ENCODE data around the gene CSTB. TPM values are rescaled to one million over a fixed set of nuclear protein-coding genes. Genes with fewer than 3 reads are reported as not detected.

CSTB gene
- total and polyA plus RNA-seq, 7 experiments from 2014 or later, result 14.7 to 66.5 (median 37.9) TPM

- H3K27me3 Mint-ChIP-seq, result no peaks in the 10 kb centered on the region
- H3K36me3 Mint-ChIP-seq, result peaks cover 0 to 39% (median 8%) of the 10 kb centered on the region in 5 donors
- no peak overlapping the region for H3K27ac ChIP-seq (ENCODE audit: low read depth, low read length)
- no peaks in the 10 kb centered on the region for H3K9me3 ChIP-seq (ENCODE audit: control insufficient read depth in 2 of 3, low read length in 3 of 3)
- ATAC-seq (no peak), DNase-seq (no peak)
- H3K9me3 Mint-ChIP-seq, result no peaks in the 10 kb centered on the region
- POLR2A ChIA-PET, result no interaction called here
- no peaks in the 10 kb centered on the region for H3K4me1 ChIP-seq (ENCODE audit: control insufficient read depth in 2 of 2, insufficient read depth in 2 of 2, low read length in 2 of 2)
- H3K27me3 ChIP-seq (ENCODE audit: control insufficient read depth in 2 of 2, insufficient read depth in 2 of 2, low read length in 2 of 2), result no peaks in the 10 kb centered on the region
- H3K4me1 Mint-ChIP-seq, result no peaks in the 10 kb centered on the region
- CTCF ChIA-PET, result no interaction called here
- intact Hi-C loops (cut with micrococcal nuclease), result no loop called here
- H3K4me3 Mint-ChIP-seq, result no peak overlapping the region
- no peak overlapping the region for H3K4me3 ChIP-seq (ENCODE audit: low read length)
- H3K36me3 ChIP-seq (ENCODE audit: control insufficient read depth in 2 of 3, insufficient read depth in 3 of 3, low read length in 3 of 3), result peaks cover 0 to 81% (median 0%) of the 10 kb centered on the region in 3 experiments
- H3K27ac Mint-ChIP-seq, result no peak overlapping the region
Measured at GRCh38 chr21:43752758-43753438, 23.2 kb downstream of the CSTB start.

- Mint-ChIP-seq H3K4me3 (no peak overlapping the region), H3K9me3 (no peaks in the 10 kb centered on the region)
Measured at GRCh38 chr21:43751955-43752591, 24.0 kb downstream of the CSTB start.

GRCh38 chr21:43750339-43751033 is 25.6 kb downstream of the CSTB start:
- Histone ChIP-seq H3K4me3 (ENCODE audit: low read length) (no peak overlapping the region), H3K9me3 (ENCODE audit: control insufficient read depth in 2 of 3, low read length in 3 of 3) (no peaks in the 10 kb centered on the region), H3K27me3 (ENCODE audit: control insufficient read depth in 2 of 2, insufficient read depth in 2 of 2, low read length in 2 of 2) (no peaks in the 10 kb centered on the region), H3K27ac (ENCODE audit: low read depth, low read length) (no peak overlapping the region), H3K4me1 (ENCODE audit: control insufficient read depth in 2 of 2, insufficient read depth in 2 of 2, low read length in 2 of 2) (no peaks in the 10 kb centered on the region), H3K36me3 (ENCODE audit: control insufficient read depth in 2 of 3, insufficient read depth in 3 of 3, low read length in 3 of 3) (peaks cover 0 to 76% (median 0%) of the 10 kb centered on the region in 3 experiments)
- Mint-ChIP-seq H3K4me1 (no peaks in the 10 kb centered on the region), H3K27me3 (no peaks in the 10 kb centered on the region), H3K4me3 (no peak overlapping the region), H3K9me3 (no peaks in the 10 kb centered on the region), H3K27ac (peak overlapping the region in 4 of 9 donors; percentile 14 to 60 (median 38)), H3K36me3 (peaks cover 0 to 39% (median 10%) of the 10 kb centered on the region in 5 donors)
- POLR2A ChIA-PET, result no interaction called here
- intact Hi-C loops (cut with micrococcal nuclease), result no loop called here
- ATAC-seq, result no peak
- CTCF ChIA-PET, result no interaction called here
- no peak for DNase-seq

More at GRCh38 chr21:43751955-43752591, 24.0 kb downstream of the CSTB start:
- Histone ChIP-seq H3K4me1 (ENCODE audit: control insufficient read depth in 2 of 2, insufficient read depth in 2 of 2, low read length in 2 of 2) (no peaks in the 10 kb centered on the region), H3K4me3 (ENCODE audit: low read length) (no peak overlapping the region), H3K27ac (ENCODE audit: low read depth, low read length) (no peak overlapping the region), H3K36me3 (ENCODE audit: control insufficient read depth in 2 of 3, insufficient read depth in 3 of 3, low read length in 3 of 3) (peaks cover 0 to 81% (median 0%) of the 10 kb centered on the region in 3 experiments), H3K27me3 (ENCODE audit: control insufficient read depth in 2 of 2, insufficient read depth in 2 of 2, low read length in 2 of 2) (no peaks in the 10 kb centered on the region), H3K9me3 (ENCODE audit: control insufficient read depth in 2 of 3, low read length in 3 of 3) (no peaks in the 10 kb centered on the region)
- ChIA-PET CTCF (no interaction called here), POLR2A (no interaction called here)
- no peak for DNase-seq
- ATAC-seq, result no peak
- intact Hi-C loops (cut with micrococcal nuclease), result no loop called here
- no peaks in the 10 kb centered on the region for H3K4me1 Mint-ChIP-seq
- H3K36me3 Mint-ChIP-seq, result peaks cover 0 to 43% (median 10%) of the 10 kb centered on the region in 5 donors
- H3K27me3 Mint-ChIP-seq, result no peaks in the 10 kb centered on the region
- H3K27ac Mint-ChIP-seq, result no peak overlapping the region

- Histone ChIP-seq H3K27ac (ENCODE audit: low read depth, low read length) (no peak overlapping the region), H3K9me3 (ENCODE audit: control insufficient read depth in 2 of 3, low read length in 3 of 3) (no peaks in the 10 kb centered on the region), H3K4me3 (ENCODE audit: low read length) (no peak overlapping the region), H3K4me1 (ENCODE audit: control insufficient read depth in 2 of 2, insufficient read depth in 2 of 2, low read length in 2 of 2) (no peaks in the 10 kb centered on the region), H3K27me3 (ENCODE audit: control insufficient read depth in 2 of 2, insufficient read depth in 2 of 2, low read length in 2 of 2) (no peaks in the 10 kb centered on the region), H3K36me3 (ENCODE audit: control insufficient read depth in 2 of 3, insufficient read depth in 3 of 3, low read length in 3 of 3) (peaks cover 0 to 72% (median 0%) of the 10 kb centered on the region in 3 experiments)
- Mint-ChIP-seq H3K27ac (peak overlapping the region in 1 of 9 donors; percentile 32), H3K4me1 (no peaks in the 10 kb centered on the region), H3K4me3 (no peak overlapping the region), H3K36me3 (peaks cover 2 to 46% (median 13%) of the 10 kb centered on the region in 5 donors), H3K9me3 (no peaks in the 10 kb centered on the region), H3K27me3 (no peaks in the 10 kb centered on the region)
- ChIA-PET POLR2A (no interaction called here), CTCF (interaction anchor here (0.6 kb wide), 1 partner anchor 74 kb away, joined by 3 read pairs; no protein-coding TSS in a partner anchor)
- intact Hi-C loops (cut with micrococcal nuclease), result no loop called here
- DNase-seq (no peak), ATAC-seq (no peak)
Measured at GRCh38 chr21:43749651-43750262, 26.4 kb downstream of the CSTB start.

GRCh38 chr21:43748622-43749021 is 27.5 kb downstream of the CSTB start:
- Mint-ChIP-seq H3K4me3 (no peak overlapping the region), H3K27me3 (no peaks in the 10 kb centered on the region), H3K36me3 (peaks cover 4 to 43% (median 12%) of the 10 kb centered on the region in 5 donors), H3K9me3 (no peaks in the 10 kb centered on the region), H3K4me1 (no peaks in the 10 kb centered on the region), H3K27ac (no peak overlapping the region)
- ChIA-PET CTCF (no interaction called here), POLR2A (no interaction called here)
- Histone ChIP-seq H3K27me3 (ENCODE audit: control insufficient read depth in 2 of 2, insufficient read depth in 2 of 2, low read length in 2 of 2) (no peaks in the 10 kb centered on the region), H3K4me3 (ENCODE audit: low read length) (no peak overlapping the region), H3K27ac (ENCODE audit: low read depth, low read length) (no peak overlapping the region), H3K9me3 (ENCODE audit: control insufficient read depth in 2 of 3, low read length in 3 of 3) (no peaks in the 10 kb centered on the region), H3K4me1 (ENCODE audit: control insufficient read depth in 2 of 2, insufficient read depth in 2 of 2, low read length in 2 of 2) (no peaks in the 10 kb centered on the region), H3K36me3 (ENCODE audit: control insufficient read depth in 2 of 3, insufficient read depth in 3 of 3, low read length in 3 of 3) (peaks cover 0 to 72% (median 0%) of the 10 kb centered on the region in 3 experiments)
- no peak for DNase-seq
- intact Hi-C loops (cut with micrococcal nuclease), result no loop called here
- ATAC-seq, result no peak

GRCh38 chr21:43745772-43746517 is 30.2 kb downstream of the CSTB start:
- ATAC-seq, result no peak
- H3K4me1 ChIP-seq (ENCODE audit: control insufficient read depth in 2 of 2, insufficient read depth in 2 of 2, low read length in 2 of 2), result no peaks in the 10 kb centered on the region
- H3K4me3 ChIP-seq (ENCODE audit: low read length), result no peak overlapping the region
- peaks cover 0 to 56% (median 0%) of the 10 kb centered on the region in 3 experiments for H3K36me3 ChIP-seq (ENCODE audit: control insufficient read depth in 2 of 3, insufficient read depth in 3 of 3, low read length in 3 of 3)
- H3K9me3 ChIP-seq (ENCODE audit: control insufficient read depth in 2 of 3, low read length in 3 of 3), result no peaks in the 10 kb centered on the region
- no peak overlapping the region for H3K27ac ChIP-seq (ENCODE audit: low read depth, low read length)
- no peaks in the 10 kb centered on the region for H3K9me3 Mint-ChIP-seq
- H3K27me3 ChIP-seq (ENCODE audit: control insufficient read depth in 2 of 2, insufficient read depth in 2 of 2, low read length in 2 of 2), result no peaks in the 10 kb centered on the region
- intact Hi-C loops (cut with micrococcal nuclease), result no loop called here
- peak overlapping the region in 1 of 9 donors; percentile 50 for H3K27ac Mint-ChIP-seq
- H3K4me1 Mint-ChIP-seq, result peaks cover 0 to 3% (median 0%) of the 10 kb centered on the region in 7 donors
- no peaks in the 10 kb centered on the region for H3K27me3 Mint-ChIP-seq
- H3K36me3 Mint-ChIP-seq, result peaks cover 4 to 33% (median 10%) of the 10 kb centered on the region in 5 donors
- DNase-seq, result no peak
- ChIA-PET POLR2A (no interaction called here), CTCF (no interaction called here)
- H3K4me3 Mint-ChIP-seq, result no peak overlapping the region
